Stimulated activated naive B cell treated with anti-CD40 and anti-IgM and Interleukin-4, amounts not matched to agents 10 μg/mL and 1 μg/mL and 100 μg/mL, for 72 hours (primary cell): ENCODE data around the gene ZNF727.
A peak's percentile ranks its signal among the peaks of the same experiment; 100 is the strongest.
"Not testable (repeated sequence)": the region's sequence is repeated elsewhere in the genome, so short reads cannot be mapped to it uniquely, and the experiment has no call there.

Experiments
- ATAC-seq, 2 donors: fragments of 150-1000 bp; cut with Tn5 transposase; replicated peaks; 2 replicates each; pipeline ENCODE4 v1.10.0; 2021; ENCODE audit warnings: moderate library complexity in 1 of 2
- DNase-seq: peaks from one replicate; pipeline ENCODE4 v3.0.0; 2021
- H3K27ac Mint-ChIP-seq: one replicate; pipeline ENCODE4 v1.8.0; 2022; ENCODE audit warnings: mild to moderate bottlenecking, mixed read lengths
- H3K27me3 Mint-ChIP-seq, 2 donors: one replicate each; pipeline ENCODE4 v1.8.0; 2022; ENCODE audit warnings: mixed read lengths in 2 of 2
- H3K36me3 Mint-ChIP-seq, 2 donors: one replicate each; pipeline ENCODE4 v1.8.0; 2022; ENCODE audit warnings: mixed read lengths in 2 of 2, mild to moderate bottlenecking in 1 of 2
- H3K4me1 Mint-ChIP-seq, 2 donors: one replicate each; pipeline ENCODE4 v1.8.0; 2022; ENCODE audit warnings: mixed read lengths in 2 of 2, mild to moderate bottlenecking in 1 of 2
- H3K4me3 Mint-ChIP-seq, 2 donors: one replicate each; pipeline ENCODE4 v1.8.0; 2022; ENCODE audit warnings: mild to moderate bottlenecking in 2 of 2, mixed read lengths in 2 of 2, moderate library complexity in 1 of 2
- H3K9me3 Mint-ChIP-seq, 2 donors: one replicate each; pipeline ENCODE4 v1.8.0; 2022; ENCODE audit warnings: mixed read lengths in 2 of 2, mild to moderate bottlenecking in 1 of 2

The ZNF727 gene

GRCh38 chr7:64045301-64046040 is at the start of gene ZNF727:
ZNF727 (plus strand) TSS chr7:64045434; CDS start chr7:64045622, 188 bp downstream.
- ATAC-seq (peak; percentile 98), DNase-seq (peak; percentile 63)
- peaks cover 18 to 34% of the 10 kb centered on the region in 2 donors for H3K9me3 Mint-ChIP-seq
- peaks cover 0 to 18% of the 10 kb centered on the region in 2 donors for H3K36me3 Mint-ChIP-seq
- peak within 1 kb of the TSS; percentile 92 for H3K27ac Mint-ChIP-seq
- peaks cover 3 to 5% of the 10 kb centered on the region in 2 donors for H3K27me3 Mint-ChIP-seq
- peak within 1 kb of the TSS; percentile 90 to 97 for H3K4me3 Mint-ChIP-seq
- peaks cover 2 to 4% of the 10 kb centered on the region in 2 donors for H3K4me1 Mint-ChIP-seq

- no peak for DNase-seq
- H3K27me3 Mint-ChIP-seq = no peaks in the 10 kb centered on the region
- no peak within 1 kb of the TSS for H3K27ac Mint-ChIP-seq
- ATAC-seq = no peak
- no peaks in the 10 kb centered on the region for H3K36me3 Mint-ChIP-seq
- H3K4me3 Mint-ChIP-seq = no peak within 1 kb of the TSS
- H3K4me1 Mint-ChIP-seq = no peaks in the 10 kb centered on the region
- peaks cover 7% of the 10 kb centered on the region in 2 donors for H3K9me3 Mint-ChIP-seq
Observed at GRCh38 chr7:63998549-63998948, 46.7 kb upstream of the ZNF727 start, which contains the start of gene ZNF722. ZNF722 (plus strand) TSS chr7:63998849; CDS start chr7:63998962, 113 bp downstream.

- not testable (repeated sequence) for ATAC-seq
Observed at GRCh38 chr7:64015496-64015895, 29.7 kb upstream of the ZNF727 start.

GRCh38 chr7:64035388-64035787 is 9.8 kb upstream of the ZNF727 start:
- Mint-ChIP-seq H3K27ac (no peak overlapping the region), H3K9me3 (peaks cover 26 to 34% of the 10 kb centered on the region in 2 donors), H3K27me3 (peaks cover 0 to 19% of the 10 kb centered on the region in 2 donors), H3K4me1 (no peaks in the 10 kb centered on the region), H3K36me3 (peaks cover 10% of the 10 kb centered on the region in 2 donors), H3K4me3 (no peak overlapping the region)
- ATAC-seq = peak; percentile 43 to 53
- no peak for DNase-seq

More at GRCh38 chr7:64015496-64015895, 29.7 kb upstream of the ZNF727 start:
- not testable (repeated sequence) for H3K4me3 Mint-ChIP-seq, H3K27ac Mint-ChIP-seq, H3K27me3 Mint-ChIP-seq, H3K36me3 Mint-ChIP-seq, DNase-seq, H3K4me1 Mint-ChIP-seq
- H3K9me3 Mint-ChIP-seq = peaks cover 38 to 40% of the 10 kb centered on the region in 2 donors

GRCh38 chr7:64037095-64037494 is 8.1 kb upstream of the ZNF727 start:
- Mint-ChIP-seq H3K4me1 (no peaks in the 10 kb centered on the region), H3K36me3 (peaks cover 10 to 13% of the 10 kb centered on the region in 2 donors), H3K9me3 (peaks cover 24 to 33% of the 10 kb centered on the region in 2 donors), H3K27ac (no peak overlapping the region), H3K27me3 (peaks cover 3 to 25% of the 10 kb centered on the region in 2 donors), H3K4me3 (no peak overlapping the region)
- ATAC-seq (no peak), DNase-seq (no peak)

- Mint-ChIP-seq H3K4me3 (peak overlapping the region; percentile 90 to 97), H3K9me3 (peaks cover 18 to 34% of the 10 kb centered on the region in 2 donors), H3K27me3 (peaks cover 3 to 5% of the 10 kb centered on the region in 2 donors), H3K27ac (peak overlapping the region; percentile 92), H3K36me3 (peaks cover 0 to 18% of the 10 kb centered on the region in 2 donors), H3K4me1 (peaks cover 2 to 4% of the 10 kb centered on the region in 2 donors)
- ATAC-seq (no peak), DNase-seq (no peak)
Observed at GRCh38 chr7:64046041-64046389, 781 bp downstream of the ZNF727 start.

- not testable (repeated sequence) for H3K27me3 Mint-ChIP-seq, H3K27ac Mint-ChIP-seq, H3K4me3 Mint-ChIP-seq, DNase-seq, H3K4me1 Mint-ChIP-seq, ATAC-seq
- Mint-ChIP-seq H3K36me3 (peaks cover 31 to 59% of the 10 kb centered on the region in 2 donors), H3K9me3 (peaks cover 46 to 53% of the 10 kb centered on the region in 2 donors)
Observed at GRCh38 chr7:64077837-64078698, 32.8 kb downstream of the ZNF727 start.

GRCh38 chr7:64078699-64078994 is 33.4 kb downstream of the ZNF727 start:
- Mint-ChIP-seq H3K9me3 (peaks cover 42 to 51% of the 10 kb centered on the region in 2 donors), H3K27ac (no peak overlapping the region), H3K36me3 (peaks cover 28 to 53% of the 10 kb centered on the region in 2 donors), H3K4me3 (no peak overlapping the region), H3K4me1 (no peaks in the 10 kb centered on the region), H3K27me3 (no peaks in the 10 kb centered on the region)
- ATAC-seq (no peak), DNase-seq (no peak)

- no peak overlapping the region for H3K27ac Mint-ChIP-seq
- peaks cover 16 to 23% of the 10 kb centered on the region in 2 donors for H3K9me3 Mint-ChIP-seq
- H3K36me3 Mint-ChIP-seq = peaks cover 10 to 13% of the 10 kb centered on the region in 2 donors
- no peaks in the 10 kb centered on the region for H3K27me3 Mint-ChIP-seq
- DNase-seq = no peak
- no peak overlapping the region for H3K4me3 Mint-ChIP-seq
- no peaks in the 10 kb centered on the region for H3K4me1 Mint-ChIP-seq
- no peak for ATAC-seq
Observed at GRCh38 chr7:64087501-64087900, 42.3 kb downstream of the ZNF727 start.

GRCh38 chr7:64088863-64089262 is 43.6 kb downstream of the ZNF727 start:
- not testable (repeated sequence) for H3K4me1 Mint-ChIP-seq, H3K27ac Mint-ChIP-seq, H3K4me3 Mint-ChIP-seq, H3K27me3 Mint-ChIP-seq, ATAC-seq, DNase-seq
- peaks cover 8 to 13% of the 10 kb centered on the region in 2 donors for H3K36me3 Mint-ChIP-seq
- peaks cover 21 to 29% of the 10 kb centered on the region in 2 donors for H3K9me3 Mint-ChIP-seq
